HG03095 (cell line): ENCODE data around the gene ECHS1.
"Not testable (repeated sequence)": the region's sequence is repeated elsewhere in the genome, so short reads cannot be mapped to it uniquely, and the experiment has no call there.

Experiments
- ATAC-seq: cut with Tn5 transposase; IDR thresholded peaks from one replicate; pipeline ENCODE4 v1.9.1; 2021; ENCODE audit warnings: moderate library complexity; ENCODE audit not compliant: unreplicated experiment

ECHS1 gene

GRCh38 chr10:133326745-133327650 is 46.2 kb downstream of the ECHS1 start:
- ATAC-seq, result no peak

DNA sequence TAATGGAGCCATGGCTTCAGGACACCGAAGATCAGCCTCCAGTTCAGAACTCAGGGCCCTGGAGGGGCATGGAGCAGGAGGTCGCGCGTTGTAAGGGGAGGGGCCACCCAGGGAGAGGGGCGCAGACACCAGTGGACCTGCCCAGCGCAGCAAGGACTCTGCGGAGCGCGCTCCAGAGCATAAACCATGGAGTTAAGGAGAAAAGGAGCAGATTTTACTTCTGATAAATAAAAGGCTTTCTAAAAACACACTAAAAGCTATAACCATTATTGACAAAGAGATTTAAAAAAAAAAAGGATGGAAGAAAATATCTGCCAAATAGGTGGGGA is 47.0 kb downstream of the ECHS1 start:
- no peak for ATAC-seq

DNA sequence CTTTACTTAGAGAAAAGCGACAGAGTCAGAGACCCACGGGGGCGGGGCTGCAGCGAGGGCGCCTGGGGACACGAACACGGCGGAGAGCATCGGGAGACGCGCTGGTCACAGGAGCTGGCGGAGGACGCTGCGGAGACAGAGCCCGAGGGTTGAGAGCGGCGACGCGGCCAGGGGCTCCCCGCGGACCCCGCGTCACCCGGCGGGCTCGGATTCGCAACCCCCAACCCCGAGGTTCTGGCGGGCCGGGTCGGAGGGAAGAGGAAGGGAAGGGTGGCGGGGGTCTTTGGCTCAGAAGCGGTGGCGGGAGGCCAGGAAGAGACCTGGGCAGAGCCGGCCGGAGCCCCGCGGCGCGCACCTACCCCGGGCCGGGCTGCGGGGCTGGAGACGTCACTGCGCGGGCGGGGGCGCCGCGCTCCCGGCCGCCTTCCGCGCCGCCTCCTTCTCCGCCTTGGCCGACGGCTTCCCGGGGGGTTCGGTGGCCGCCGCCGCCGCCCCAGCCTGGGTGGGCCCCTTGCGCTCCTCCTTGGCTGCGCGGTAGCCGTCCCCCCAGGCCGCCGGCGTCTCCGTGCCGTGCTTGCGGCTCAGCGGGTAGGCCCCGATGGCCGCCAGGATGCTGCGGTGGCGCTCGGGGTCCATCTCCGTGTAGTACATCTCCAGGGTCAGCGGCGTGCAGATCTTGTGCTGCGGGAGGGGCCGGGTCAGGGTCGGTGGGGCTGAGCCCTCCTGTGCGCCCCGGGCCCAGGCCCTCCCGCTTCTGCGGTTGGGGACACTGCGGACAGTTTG is 47.5 kb downstream of the ECHS1 start:
- ATAC-seq, result no peak

DNA sequence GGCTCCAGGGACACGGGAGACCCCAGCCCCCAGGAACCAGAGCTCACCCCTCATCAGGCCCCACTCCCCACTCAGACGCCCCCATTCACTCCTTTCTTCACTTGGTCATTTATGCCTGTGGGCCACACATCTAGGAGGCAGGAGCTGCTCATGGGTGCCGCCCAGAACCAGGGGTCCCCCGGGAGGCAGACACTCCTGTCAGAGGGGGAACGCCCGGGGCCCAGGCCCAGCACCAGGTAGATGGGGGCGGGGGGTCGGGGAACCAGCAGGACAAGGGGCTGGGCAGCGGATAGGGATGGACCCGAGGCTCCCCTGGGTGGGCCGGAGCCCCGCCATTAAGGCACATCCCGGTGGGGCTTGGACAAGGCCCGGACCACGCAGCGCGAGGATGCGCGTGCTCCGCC is 48.3 kb downstream of the ECHS1 start:
- ATAC-seq, result no peak

- ATAC-seq, result no peak
Observed at GRCh38 chr10:133324198-133324792, 48.9 kb downstream of the ECHS1 start.

DNA sequence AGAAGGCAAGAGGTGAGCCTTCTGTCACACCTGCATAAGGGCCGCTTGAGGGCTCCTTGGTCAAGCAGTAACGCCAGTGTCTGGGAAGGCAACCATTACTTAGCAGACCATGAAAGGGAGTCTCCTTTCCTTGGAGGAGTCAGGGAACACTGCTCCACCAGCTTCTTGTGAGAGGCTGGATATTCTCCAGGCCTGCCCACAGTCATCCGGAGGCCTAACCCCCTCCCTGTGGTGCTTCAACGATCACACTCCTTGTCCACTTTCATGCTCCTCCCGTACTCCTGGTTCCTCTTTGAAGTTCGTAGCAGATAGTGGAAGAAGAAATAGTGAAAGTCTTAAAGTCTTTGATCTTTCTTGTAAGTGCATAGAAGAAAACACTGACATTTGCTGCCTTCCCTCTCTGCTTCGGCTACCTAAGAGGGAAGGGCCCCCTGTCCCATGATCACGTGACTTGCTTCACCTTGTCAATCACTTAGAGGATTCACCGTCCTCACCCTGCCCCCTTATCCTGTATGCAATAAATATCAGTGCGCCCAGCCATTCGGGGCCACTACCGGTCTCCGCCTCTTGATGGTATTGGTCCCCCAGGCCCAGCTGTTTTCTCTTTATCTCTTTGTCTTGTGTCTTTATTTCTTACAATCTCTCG is 51.0 kb downstream of the ECHS1 start:
- not testable (repeated sequence) for ATAC-seq

GRCh38 chr10:133320852-133321422 is 52.2 kb downstream of the ECHS1 start:
- ATAC-seq, result not testable (repeated sequence)

- ATAC-seq, result peak; percentile 86
Observed at GRCh38 chr10:133318494-133319127, 54.5 kb downstream of the ECHS1 start.

- no peak for ATAC-seq
Observed at GRCh38 chr10:133316732-133317131, 56.4 kb downstream of the ECHS1 start.

DNA sequence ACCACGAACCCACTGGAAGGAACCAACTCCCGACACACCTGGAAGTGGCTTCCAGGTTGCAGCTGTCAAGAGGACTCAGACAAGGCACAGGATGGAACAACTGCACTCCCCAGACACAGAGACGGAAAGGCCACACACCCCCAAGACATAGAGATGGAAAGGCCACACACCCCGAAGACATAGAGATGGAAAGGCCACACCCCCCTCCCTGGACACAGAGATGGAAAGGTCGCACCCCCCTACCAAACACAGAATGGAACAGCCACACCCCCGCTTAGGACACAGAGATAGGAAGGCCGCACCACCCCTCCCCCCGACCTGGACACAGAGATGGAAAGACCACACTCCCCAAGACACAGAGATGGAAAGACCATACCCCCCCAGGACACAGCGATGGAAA is 56.9 kb downstream of the ECHS1 start:
- no peak for ATAC-seq

DNA sequence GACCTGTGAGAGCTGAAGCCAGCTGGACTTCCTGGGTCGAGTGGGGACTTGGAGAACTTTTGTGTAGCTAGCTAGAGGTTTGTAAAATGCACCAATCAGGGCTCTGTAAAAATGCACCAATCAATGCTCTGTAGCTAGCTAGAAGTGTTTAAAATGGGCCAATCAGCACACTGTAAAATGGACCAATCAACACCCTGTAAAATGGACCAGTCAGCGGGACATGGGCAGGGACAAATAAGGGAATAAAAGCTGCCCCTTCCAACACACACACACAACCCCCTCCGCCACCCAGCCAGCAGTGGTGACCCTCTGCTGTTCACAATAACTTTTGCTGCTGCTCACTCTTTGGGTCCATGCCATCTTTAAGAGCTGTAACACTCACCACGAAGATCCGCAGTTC is 57.3 kb downstream of the ECHS1 start:
- no peak for ATAC-seq

- ATAC-seq, result no peak
Observed at GRCh38 chr10:133314911-133315310, 58.2 kb downstream of the ECHS1 start.

DNA sequence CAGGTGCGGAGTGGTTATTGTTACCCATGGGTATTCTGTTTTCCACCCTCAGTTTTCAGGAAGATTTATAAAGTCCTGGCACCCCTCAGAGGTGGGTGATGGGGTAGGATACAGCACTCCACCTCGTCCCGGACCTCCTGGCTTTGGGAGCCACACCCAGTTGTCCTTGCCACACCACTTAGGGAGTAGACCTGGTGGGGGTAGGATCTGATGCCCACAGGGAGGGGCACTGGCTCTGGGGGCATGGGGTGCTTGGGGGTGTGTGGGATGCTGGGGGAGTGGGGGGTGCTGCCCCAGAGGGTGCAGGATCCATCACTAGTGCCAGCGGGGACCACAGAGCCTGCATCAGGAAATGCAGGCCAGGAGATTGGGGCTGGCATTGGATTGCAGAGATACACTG is 60.0 kb downstream of the ECHS1 start:
- ATAC-seq, result no peak

DNA sequence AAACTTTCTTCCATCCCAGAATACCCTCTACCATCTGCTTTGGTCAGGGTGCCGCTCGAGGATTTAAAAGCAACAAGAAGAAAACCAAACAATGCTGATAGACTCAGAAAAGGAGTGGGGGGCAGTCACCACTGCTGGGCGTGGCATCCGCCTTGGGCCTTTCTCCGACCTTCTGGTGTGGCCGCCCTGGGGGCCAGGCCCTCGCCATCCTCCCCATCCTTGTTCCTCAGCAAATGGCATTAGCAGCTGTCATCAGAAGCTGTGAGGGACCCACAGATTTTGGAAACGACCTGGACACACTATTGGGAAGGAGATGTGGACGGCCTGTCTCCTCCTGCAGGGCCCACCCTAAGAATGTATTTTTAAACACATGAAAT is 60.4 kb downstream of the ECHS1 start:
- ATAC-seq, result no peak
